HG02642 (cell line): Measurements from ENCODE around the gene TRIAP1.

Experiments used
- ATAC-seq: cut with Tn5 transposase; IDR thresholded peaks from one replicate; pipeline ENCODE4 v1.9.1; 2021; ENCODE audit warnings: mild to moderate bottlenecking; ENCODE audit not compliant: unreplicated experiment, poor library complexity

Gene TRIAP1

DNA sequence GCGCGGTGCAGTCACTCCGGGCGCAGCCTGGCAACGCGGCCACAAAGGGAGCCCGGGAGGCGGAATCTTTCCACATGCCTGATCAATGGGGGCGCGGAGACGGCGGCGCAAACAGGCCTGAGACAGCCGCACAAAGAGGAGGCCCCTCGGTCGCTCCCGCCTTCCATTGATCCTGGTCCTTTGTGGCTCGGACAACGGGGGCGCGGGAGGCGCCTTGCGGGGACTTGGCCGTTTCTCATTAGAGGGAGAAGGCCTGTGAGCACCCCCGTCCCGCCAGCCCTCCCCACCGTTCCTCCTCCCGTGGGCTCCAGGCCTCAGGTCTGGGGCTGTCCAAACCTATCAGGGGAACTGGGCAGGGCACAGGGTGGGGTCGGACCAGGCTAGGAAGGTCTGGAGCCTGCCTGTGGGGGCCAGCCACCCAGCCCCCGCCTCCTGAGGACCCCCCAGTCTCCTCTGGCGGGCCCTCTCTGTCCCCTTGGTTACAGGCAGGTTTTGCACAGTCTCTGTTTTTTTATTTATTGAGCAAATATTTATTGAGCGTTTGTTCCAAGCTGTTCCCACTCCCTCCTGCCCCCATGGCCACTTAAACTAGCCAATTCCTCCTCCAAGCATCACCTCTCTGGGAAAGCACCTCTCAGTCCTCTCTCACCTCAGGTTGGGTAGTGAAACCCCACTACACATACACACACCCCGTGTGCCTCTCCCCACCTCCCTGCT, 48.2 kb downstream of the TRIAP1 start:
- ATAC-seq = no peak

GRCh38 chr12:120394483-120395367, 51.5 kb downstream of the TRIAP1 start:
- ATAC-seq = no peak
